Measurements from ENCODE around the gene LIPG.

LIPG gene

GRCh38 chr18:49546719-49547273 lies 15.1 kb upstream of the LIPG start:
- no peak for DNase-seq (ENCODE audit: low spot score)

DNA sequence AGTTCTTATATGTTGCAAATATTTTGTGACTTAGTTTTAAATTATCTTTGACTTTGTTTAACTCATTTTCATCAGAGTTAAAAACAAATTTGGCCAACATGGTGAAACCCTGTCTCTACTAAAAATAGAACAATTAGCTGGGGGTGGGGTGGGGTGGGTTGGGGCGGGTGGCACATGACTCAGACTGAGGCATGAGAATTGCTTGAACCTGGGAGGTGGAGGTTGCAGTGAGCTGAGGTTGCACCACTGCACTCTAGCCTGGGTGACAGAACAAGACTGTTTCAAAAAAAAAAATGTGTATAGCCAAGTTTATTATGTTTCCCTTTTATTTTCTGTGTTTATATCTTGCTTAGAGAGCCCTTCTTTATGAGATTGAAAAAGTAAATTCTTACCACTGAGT lies 14.2 kb upstream of the LIPG start:
- DNase-seq (ENCODE audit: low spot score) = no peak

GRCh38 chr18:49548229-49548636 lies 13.6 kb upstream of the LIPG start:
- DNase-seq (ENCODE audit: low spot score) = no peak

GRCh38 chr18:49550621-49551339 lies 11.1 kb upstream of the LIPG start:
- DNase-seq (ENCODE audit: low spot score) = no peak

DNA sequence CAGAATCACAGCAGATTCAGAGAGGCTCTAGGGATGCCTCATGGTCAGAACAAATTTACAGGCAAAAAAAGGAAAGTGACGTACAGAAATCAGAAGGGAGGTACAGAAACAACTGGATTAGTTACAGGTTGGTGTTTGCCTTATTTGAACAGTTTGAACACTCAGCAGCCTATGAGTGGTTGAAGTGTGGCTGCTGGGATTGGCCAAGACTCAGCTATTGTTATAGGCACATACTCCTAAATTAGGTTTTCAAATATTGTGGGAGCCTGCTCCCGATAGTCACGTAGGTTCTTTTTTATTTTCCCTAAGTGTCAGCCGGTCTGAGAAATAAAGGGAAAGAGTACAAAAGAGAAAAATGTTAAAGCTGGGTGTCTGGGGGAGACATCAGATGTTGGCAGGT lies 8.9 kb upstream of the LIPG start:
- DNase-seq (ENCODE audit: low spot score) = no peak

DNA sequence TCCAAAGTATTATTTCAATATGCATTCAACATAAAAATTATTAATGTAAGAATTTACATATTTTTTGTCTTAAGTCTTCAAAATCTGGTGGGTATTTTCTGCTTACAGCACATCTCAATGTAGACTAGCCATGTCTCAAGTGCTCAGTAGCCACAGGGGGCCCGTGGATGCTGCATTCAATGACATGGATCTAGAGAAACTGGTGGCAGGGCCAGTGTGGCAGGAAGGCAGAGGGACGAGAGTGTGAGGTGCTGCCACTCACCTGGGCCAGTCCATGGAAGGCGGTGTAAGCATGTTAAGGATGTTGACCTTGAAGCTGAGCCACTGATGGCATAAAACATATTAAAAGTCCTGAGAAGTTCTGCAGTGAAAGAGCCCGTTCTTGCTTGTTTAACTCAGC lies 6.2 kb upstream of the LIPG start:
- DNase-seq (ENCODE audit: low spot score) = no peak

DNA sequence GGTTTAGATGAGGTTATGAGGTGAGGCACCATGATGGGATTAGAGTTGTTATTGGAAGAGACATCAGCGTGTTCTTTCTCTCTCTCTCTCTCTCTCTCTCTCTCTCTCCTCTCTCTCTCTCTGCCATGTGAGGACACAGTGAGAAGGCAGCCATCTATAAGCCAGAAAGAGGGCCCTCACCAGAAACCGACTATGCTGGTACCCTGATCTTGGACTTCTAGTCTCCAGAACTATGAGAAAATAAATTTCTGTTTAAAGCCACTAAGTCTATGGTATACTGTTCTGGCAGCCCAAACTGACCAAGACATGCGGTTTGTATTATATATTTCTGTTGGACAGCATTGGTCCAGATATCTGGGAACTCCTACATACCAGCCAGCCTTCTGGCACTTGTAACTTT lies 3.5 kb upstream of the LIPG start:
- no peak for DNase-seq (ENCODE audit: low spot score)

DNA sequence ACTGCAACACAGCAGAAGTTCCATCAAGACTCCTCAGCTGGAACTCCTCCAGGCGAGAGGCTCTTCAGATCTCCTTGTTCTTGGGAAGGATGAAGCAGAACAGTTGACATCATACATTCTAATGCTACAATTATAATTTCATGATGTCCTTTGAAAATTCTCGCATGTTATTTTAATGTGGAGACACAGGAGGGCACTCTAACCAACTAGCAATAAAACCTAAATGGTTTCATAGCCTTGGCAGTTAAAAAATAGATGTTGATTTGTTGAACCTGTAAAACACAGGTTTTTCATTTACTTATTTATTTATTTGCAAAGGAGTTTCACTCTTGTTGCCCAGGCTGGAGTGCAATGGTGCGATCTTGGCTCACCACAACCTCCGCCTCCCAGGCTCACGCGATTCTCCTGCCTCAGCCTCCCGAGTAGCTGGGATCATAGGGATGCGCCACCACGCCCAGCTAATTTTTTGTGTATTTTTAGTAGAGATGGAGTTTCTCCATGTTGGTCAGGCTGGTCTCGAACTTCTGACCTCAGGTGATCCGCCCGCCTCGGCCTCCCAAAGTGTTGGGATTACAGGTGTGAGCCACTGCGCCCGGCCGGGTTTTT lies 2.4 kb upstream of the LIPG start:
- DNase-seq (ENCODE audit: low spot score) = peak; percentile 31

DNA sequence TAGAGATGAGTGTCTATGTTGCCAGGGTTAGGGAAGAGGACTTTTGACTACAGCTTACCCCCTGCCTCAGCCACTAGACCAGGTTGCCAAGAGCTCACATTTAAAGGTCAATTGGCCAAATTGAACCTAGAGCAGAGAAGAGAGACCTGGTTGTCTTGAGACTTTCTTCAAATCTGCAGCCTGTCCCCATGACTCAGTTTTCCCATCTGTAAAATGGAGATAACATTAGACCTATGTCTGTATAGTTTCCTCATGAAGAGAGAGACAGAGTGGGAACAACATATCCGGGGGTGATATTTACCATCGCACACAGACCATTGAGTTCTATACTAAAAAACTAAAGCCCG lies 1.6 kb upstream of the LIPG start:
- DNase-seq (ENCODE audit: low spot score) = no peak

DNA sequence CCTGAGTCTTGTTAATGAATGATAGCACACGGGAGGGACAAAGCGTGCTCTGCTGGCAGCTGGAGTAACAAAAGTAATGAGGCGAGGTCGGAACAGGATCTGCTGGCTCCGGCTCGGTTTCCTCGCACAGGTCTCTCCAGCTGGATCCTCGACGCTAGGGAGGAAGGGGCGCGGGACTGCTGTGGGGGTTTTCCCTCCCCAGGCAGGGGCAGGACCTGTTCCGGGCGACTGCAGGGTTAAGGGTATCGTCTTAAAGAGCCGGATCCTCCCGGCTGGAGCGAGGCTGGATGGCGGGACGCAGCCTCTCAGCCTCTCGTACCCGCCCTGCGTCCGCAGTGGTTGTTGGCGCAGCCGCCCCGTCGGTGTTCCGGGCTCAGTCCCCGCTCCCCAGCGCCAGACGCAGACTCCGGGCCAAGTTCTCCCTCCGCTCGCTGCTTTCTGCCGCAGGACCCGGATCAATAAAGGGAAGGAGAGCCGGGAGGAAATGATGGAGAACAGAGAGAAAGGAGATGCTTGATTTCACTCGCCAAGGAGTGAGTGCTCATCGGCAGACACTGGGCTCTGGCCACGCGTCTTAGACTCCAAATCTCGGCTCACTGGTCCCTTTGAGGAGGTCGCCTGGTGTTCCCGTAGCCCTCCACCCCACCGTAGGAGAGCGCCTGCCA lies 1.1 kb upstream of the LIPG start:
- DNase-seq (ENCODE audit: low spot score) = no peak

GRCh38 chr18:49562481-49563129 lies 748 bp downstream of the LIPG start:
- no peak for DNase-seq (ENCODE audit: low spot score)

GRCh38 chr18:49563130-49563540 lies 1.3 kb downstream of the LIPG start:
- DNase-seq (ENCODE audit: low spot score) = no peak

DNA sequence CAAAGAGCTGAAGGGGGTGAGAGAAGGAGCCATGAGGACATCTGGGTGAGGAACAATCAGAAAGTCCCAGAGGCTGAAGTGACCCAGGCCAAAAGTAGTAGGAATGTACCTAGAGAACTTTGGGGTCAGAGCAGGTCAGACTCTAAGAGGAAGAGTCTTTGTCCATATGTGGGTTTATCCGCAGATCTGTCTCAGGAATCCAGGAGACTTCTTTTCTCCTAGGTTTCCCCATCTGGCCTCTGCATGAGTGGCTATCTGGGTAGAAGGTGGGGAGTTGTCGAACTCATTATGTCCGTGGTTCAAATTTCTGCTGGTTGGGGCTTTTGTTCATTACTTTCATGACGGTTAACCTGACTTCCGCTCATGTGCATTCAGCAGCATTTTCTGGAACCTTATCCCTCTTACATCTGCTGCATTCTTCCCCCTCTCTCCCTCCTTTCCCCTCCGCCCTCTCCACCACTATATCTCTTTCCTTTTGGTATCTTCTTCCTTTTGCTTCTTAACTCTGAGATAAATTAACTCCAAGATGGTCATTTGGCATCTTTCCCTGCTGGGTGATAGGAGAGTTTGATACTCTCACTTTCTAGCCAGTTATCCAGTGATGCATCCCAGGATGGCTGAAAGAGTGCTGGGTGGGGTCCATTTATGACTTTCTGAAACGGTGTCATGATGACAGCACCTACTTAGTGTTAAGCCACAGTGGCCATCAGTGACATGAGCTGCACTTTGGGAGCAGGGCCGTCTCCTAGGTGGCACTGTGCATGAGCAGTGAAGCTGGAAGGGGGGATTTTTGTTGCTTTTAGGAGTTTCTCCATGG lies 2.1 kb downstream of the LIPG start:
- no peak for DNase-seq (ENCODE audit: low spot score)

DNA sequence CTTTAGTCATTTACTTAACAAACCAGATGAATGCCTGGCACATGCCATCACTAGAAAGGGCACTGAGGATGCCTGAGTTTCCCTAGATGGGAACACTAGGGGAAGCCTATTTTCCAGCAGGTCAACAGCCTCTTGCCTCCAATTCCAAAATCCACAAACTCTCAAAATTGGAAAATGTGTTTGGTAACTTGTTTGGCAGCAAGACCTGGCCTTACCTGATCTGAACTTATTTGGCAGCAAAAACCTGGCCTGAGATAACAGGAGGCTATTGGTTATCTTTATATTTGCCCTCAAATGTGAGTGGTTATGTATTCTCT lies 2.6 kb downstream of the LIPG start:
- no peak for DNase-seq (ENCODE audit: low spot score)

DNA sequence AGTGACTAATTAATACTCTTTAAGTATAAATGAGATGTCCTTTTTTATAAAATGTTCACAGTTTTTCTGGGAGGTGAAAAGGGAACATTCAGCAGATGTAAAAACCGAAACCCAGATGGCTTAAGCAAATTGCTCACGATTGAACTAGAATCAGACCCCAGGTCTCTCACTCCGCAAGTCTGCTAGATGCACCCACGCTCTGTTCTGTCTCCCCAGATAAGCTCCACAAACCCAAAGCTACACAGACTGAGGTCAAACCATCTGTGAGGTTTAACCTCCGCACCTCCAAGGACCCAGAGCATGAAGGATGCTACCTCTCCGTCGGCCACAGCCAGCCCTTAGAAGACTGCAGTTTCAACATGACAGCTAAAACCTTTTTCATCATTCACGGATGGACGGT lies 3.2 kb downstream of the LIPG start:
- no peak for DNase-seq (ENCODE audit: low spot score)

GRCh38 chr18:49565612-49566011 lies 3.8 kb downstream of the LIPG start:
- peak; percentile 78 for DNase-seq (ENCODE audit: low spot score)

DNA sequence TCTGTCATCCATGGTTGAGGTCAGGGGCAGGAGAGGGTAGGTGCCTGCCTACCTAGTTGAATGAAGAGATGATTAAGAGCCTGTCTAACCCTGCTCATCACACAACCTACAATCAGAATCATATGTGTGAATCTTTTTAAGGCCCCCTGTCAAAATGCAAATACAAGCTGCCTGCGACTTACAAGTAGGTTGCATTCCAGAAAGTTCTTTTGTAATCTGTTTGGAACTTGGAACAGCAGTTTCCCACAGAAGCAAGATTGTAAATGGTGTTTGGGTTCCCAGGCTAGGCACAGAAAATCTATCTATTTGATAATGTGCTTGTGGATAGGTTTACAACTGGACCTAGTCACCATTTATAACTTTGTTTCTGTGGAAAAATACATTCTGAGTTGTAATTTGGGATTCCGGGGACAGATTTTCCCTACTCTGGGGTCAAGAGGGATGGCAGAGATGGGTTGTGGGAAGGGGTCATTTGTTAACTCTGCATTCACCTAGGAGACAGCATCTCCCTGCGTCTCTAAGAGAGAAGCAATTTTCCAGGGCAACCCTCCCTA lies 4.4 kb downstream of the LIPG start:
- DNase-seq (ENCODE audit: low spot score) = no peak

DNA sequence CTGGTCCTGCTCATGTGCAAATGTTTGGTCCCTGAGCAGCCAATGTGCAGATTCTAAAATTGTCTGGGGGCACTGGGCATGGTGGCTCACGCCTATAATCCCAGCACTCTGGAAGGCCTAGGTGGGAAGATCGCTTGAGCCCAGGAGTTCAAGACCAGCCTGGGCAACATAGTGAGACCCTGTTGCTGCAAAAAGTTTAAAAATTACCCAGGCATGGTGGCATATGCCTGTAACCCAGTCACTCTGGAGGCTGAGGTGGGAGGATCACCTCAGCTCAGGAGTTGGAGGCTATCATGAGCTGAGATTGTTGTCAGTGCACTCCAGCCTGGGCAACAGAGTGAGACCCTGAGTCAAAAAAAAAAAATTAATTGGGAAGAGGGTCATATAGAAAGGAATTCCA lies 5.1 kb downstream of the LIPG start:
- DNase-seq (ENCODE audit: low spot score) = no peak

- no peak for DNase-seq (ENCODE audit: low spot score)
These were observed 7.9 kb downstream of the LIPG start for GRCh38 chr18:49569724-49570123.

DNA sequence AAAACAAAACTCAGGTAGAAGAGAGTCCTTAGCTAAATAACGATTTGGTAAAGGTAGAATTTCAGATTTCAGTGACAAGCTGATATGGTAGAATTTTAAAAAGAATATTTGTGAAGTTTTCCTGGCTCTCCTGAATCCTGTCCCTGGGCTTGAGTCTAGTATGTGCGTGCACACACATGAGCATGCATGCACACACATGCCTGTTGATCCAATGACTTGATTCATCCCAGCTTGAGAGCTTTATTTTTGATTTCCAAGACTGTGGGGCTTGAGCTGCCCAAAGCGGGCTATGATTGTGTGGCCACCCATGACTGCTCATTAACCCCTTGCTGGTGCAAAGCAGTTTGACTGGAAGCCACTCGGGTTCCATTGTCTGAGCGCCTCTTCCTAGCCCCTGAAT lies 9.0 kb downstream of the LIPG start:
- no peak for DNase-seq (ENCODE audit: low spot score)

DNA sequence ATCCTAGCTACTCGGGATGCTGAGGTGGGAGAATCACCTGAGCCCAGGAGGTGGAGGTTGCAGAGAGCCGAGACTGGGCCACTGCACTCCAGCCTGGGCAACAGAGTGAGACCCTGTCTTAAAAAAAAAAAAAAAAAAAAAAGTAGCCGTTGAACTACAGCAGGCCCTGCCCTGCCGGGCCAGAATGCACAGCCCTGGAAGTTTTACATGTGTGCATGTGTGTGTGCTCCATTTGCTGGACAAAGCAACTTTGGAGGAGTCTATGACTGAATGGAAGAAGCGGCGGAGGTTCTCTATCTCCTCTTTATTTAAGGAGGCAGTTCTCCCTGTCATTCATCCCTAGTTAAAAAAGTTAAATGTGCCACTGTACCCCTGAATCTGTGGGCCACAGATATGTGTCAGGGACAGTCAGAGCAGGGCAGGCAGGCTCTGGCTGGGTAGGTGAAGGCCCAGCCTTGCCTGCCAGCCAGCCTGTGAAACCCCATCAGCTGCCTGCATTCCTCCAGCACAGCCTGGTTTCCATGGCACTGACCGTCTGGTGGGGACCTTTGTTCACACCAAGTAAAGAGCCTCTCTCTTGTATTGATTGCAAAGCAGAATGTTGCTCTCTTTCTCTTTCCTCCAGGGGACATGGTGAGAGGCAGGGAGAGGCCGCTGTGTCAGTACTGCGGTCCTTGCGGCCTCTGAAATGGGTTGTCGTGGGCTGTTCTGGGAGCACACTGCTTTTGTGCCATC lies 10.9 kb downstream of the LIPG start:
- DNase-seq (ENCODE audit: low spot score) = no peak

Data from pons (tissue), 1 donor.